HG03571 (cell line): ENCODE results near the gene RCOR1.
"Not testable (repeated sequence)": the region's sequence is repeated elsewhere in the genome, so short reads cannot be mapped to it uniquely, and the experiment has no call there.

ENCODE experiments used
- ATAC-seq: cut with Tn5 transposase; IDR thresholded peaks from one replicate; pipeline ENCODE4 v1.9.1; 2021; ENCODE audit not compliant: unreplicated experiment

The RCOR1 gene

DNA sequence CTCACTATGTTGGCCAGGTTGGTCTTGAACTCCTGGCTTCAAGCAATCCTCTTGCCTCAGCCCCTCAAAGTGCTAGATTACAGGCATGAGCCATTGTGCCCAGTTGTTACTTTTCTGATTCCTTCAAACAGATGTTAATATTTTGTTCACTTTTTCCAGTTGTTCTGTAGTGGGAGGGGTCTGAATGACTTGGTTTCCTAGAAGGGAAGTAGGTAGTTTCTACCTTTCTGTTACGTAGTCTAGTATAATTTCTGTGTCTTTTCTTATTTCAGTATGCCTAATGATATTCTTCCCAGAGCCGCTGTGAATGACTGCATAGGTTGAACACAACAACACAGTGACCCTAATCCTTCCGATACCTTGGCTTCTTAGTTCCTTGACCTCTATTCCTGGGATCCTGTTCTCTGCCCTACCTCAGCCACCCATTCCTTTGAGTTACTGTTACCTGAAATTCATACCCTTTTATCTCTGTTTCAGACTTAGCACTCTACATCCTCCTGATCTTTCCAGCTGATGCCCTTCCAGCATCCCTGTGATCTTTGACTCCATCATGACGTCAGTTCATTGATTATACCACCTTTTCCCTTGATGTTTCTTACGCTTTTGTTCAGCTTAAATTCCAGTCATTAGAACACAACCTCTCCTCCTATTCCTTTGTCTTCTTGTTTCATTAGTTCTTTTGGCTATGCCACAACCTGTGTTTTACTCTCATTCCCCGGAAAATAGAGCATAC is 33.3 kb downstream of the RCOR1 start:
- ATAC-seq, result no peak

DNA sequence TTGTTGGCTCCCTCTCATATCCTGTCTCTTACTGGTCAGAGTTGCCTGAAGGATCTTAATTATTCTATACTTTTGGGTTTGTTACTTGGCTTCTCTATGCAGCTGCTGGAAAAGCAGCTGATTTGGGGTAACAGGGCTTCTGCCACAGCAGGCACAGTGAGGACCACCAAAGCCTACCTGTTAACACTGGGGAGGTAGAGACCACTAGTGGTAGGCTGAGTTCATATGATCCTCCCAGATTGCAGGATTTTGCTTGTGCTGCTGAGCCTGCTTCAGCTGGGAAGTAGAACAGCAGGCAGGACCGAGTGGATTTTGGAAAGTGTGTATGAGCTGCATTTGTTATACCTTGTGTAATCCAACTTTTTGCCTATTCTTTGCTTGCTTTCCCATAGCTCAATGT is 34.1 kb downstream of the RCOR1 start:
- no peak for ATAC-seq

DNA sequence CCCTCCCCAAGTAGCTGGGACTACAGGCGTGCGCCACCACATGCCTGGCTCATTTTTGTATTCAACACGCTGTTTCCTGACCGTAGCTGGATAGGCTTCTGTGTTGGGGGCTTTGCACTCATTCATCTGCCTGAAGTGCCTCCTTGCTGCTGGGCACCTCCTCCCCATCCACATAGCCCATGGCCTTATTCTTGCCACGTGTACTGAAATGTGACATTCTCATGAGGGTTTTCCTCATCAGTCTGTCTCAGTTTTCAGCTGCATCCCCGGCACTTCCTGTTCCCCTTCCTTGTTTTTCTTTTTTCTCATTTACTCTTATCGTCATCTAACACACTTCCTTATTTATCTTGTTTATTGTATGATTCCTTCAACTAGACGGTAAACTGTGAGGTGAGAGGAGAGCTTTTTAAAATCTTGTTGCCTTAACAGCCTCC is 36.6 kb downstream of the RCOR1 start:
- ATAC-seq, result no peak

- no peak for ATAC-seq
Measured at GRCh38 chr14:102629808-102630350, 37.4 kb downstream of the RCOR1 start.

- ATAC-seq, result no peak
Measured at GRCh38 chr14:102630405-102630804, 38.0 kb downstream of the RCOR1 start.

GRCh38 chr14:102630881-102631280 is 38.4 kb downstream of the RCOR1 start:
- no peak for ATAC-seq

DNA sequence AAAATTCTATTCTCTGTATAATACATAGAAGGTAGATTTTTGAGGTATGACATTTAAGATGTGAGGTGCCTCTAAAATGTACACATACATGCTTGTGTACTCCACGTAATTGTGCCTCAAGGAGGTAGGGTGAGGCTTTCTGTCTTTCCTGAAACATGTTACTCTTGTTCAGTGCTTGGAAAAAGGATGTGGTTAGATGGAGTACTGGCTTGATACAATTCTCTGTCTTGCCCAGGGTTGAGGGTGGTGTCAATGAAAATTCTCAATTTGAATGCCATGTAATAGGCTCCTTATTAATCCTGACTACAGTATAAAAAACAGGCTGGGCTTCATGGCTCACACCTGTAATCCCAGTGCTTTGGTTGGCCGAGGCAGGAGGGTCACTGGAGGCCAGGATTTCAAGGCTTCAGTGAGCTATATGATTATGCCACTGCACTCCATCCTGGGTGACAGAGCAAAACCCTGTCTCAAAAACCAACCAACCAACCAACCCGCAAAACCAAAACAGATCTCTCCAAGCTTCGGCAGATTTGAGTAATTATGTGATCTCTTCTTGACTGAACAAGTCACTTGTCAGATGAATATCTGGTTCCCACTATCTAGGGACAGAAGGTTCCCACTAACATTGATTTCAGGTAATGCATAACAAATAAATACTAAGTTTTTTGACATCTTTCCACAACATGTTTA is 41.6 kb downstream of the RCOR1 start:
- no peak for ATAC-seq

DNA sequence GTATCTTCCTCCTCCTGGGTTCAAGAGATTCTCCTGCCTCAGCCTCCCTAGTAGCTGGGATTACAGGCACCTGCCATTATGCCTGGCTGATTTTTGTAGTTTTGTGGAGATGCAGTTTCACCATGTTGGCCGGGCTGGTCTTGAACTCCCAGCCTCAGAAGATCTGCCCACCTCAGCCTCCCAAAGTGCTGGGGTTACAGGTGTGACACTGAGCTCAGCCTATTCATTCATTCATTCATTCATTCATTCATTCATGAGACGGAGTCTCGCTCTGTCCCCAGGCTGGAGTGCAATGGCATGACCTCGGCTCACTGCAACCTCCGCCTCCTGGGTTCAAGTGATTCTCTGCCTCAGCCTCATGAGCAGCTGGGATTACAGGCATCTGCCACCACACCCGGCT is 47.2 kb downstream of the RCOR1 start:
- ATAC-seq, result not testable (repeated sequence)

DNA sequence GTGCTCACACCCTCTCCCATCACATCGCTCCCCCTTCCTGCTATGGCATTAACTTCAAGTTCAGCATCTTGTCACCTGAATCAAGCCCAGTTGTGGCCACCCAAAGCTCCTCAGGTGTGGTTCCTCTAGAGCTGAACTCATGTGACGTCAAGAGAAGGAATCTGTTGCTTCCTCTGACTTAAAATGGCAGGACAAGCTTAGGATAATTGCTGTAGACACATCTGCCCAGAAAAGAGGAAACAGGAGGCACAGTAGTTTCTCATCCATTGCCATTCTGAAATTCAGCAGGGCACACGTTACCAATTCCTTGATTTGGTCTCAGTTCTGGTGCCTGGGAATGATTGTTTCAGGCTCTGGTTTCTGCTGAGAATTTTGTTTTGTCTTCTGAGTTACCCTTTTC is 52.1 kb downstream of the RCOR1 start:
- ATAC-seq, result no peak

DNA sequence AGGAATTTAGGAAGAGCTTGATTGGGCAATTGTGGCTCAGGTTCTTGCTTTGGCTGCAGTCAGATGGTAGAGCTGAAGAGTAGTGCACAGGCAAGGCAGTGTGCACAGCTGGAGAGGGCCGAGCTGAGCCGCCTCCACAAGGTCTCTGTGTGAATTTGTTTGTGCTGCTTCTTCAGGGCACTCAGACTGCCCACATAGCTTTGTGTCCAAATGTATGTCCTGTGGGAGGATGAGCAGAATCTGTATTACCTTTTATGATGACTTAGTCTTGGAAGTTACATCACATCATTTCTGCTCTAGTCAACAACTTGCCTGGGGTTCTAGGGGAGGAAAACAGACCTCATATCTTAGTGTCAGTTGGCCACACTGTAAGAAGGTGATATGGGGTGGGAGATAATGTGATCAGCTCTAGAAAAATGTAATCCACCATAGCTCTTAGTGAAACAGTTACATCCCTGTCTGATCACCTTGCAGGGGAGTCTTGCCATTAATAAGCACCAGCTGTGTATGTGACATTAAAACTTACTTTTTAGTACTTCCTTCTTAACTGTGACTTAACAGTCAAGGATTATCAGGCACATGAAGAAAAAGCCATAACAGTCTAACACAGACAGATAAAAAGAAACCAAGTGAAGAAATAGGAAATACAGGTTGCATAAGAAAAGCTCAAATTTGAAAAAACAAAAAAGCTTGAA is 53.4 kb downstream of the RCOR1 start:
- ATAC-seq, result no peak

DNA sequence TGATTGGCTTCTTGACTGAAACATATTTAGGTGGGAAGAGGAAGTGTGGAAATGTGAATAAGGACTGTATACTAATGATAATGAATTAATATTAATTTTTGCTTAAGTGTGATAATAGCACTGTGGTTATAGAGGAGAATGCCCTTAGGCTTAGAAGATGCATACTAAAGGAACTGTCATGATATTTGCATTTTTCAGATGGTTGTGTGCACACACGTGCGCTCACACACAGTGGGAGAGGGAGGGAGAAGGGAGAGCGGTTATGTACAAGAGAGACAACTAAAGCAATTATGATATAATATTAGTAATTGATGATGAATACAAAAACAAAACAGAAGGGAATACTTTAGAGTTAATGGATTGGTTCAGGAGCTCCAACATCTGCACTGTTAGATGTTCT is 54.2 kb downstream of the RCOR1 start:
- no peak for ATAC-seq

DNA sequence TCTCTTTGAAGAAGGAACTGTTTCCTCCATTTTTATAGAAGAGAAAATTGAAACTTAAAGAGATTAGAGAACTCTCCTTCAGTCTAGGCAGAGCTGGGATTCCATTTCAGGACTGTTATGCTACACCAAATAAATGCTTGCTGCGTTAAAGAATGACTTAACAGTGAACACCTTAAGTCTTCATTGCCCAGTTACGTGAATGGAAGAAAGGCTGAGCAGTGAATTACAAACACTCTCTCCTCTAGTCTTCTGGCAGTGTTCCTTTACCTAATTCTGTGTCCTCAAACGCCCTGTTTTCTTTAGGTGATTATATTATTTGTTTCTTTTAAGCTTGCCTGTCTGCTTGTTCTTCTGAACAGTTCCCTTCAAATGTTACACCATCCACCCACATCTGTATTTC is 59.7 kb downstream of the RCOR1 start:
- ATAC-seq, result no peak

- no peak for ATAC-seq
Measured at GRCh38 chr14:102654298-102654697, 61.8 kb downstream of the RCOR1 start.

- ATAC-seq, result no peak
Measured at GRCh38 chr14:102655137-102655536, 62.7 kb downstream of the RCOR1 start.

DNA sequence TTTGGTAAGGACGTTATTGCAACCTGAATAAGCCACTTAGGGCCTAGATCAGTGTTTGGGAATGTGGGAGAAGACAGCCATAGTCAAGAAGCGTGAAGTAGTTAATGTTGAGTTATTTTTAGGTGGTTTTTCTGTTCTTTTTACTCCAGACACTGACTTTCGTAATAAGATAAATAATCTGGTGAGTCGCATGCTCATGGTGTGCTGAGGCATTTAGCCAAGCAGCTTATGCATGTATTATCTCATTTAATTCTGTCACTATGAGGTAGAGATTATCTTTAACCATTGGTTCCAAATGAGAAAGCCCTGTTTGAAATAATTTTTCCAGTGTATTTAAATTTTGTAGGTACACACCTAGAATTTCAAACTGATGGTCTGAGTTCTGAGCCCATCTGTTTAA is 67.3 kb downstream of the RCOR1 start:
- no peak for ATAC-seq

GRCh38 chr14:102661614-102662013 is 69.2 kb downstream of the RCOR1 start:
- no peak for ATAC-seq

DNA sequence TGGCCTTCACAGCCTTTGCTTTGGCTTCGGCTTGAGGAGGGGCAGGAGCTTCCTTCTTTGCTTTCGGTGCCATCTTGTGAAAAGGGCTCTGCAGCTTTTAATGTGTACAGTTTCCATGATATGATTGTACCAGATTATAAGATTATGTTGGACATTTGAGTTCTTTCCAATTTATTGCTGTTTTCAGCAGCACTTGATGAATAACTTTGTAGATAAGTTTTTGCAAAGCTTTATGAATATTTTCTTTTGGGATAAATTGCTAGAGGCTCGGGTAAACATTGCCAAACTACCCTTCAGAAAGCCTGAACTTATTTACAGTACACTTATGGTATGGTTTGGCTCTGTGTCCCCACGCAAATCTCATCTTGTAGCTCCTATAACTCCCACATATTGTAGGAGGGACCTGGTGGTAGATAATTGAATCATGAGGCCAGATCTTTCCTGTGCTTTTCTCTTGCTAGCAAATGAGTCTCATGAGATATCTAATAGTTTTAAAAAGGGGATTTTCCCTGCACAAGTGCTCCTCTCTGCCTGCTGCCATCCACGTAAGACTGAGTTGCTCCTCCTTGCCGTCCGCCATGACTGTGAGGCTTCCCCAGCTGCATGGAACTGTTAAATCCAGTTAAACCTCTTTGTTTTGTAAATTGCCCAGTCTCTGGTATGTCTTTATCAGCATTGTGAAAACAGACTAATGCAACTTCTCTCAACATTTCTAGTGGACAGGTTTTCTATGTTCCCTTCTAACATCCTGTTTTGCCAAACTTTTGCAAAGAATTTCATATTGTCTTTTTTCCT is 70.4 kb downstream of the RCOR1 start:
- no peak for ATAC-seq

- no peak for ATAC-seq
Measured at GRCh38 chr14:102663440-102663839, 71.0 kb downstream of the RCOR1 start.

DNA sequence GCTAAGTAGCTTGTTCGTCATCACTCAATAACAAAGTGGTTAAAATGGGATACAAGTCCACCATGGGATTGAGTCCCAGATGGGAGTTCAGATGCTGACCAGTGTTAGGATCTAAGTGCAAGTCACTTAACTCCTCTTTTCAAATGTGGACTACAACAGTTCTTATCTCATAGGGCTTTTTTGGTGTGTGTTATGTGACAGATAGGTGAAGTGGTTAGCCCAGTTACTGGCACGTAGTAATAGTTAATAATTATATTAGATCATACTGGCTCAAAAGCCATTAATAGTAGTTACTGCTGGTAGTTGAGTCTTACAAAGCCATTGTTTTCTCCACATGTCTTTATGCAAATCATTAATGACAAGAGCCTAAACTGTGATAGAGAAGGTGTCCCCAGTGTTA is 73.2 kb downstream of the RCOR1 start:
- no peak for ATAC-seq

- no peak for ATAC-seq
Measured at GRCh38 chr14:102666635-102667034, 74.2 kb downstream of the RCOR1 start.

DNA sequence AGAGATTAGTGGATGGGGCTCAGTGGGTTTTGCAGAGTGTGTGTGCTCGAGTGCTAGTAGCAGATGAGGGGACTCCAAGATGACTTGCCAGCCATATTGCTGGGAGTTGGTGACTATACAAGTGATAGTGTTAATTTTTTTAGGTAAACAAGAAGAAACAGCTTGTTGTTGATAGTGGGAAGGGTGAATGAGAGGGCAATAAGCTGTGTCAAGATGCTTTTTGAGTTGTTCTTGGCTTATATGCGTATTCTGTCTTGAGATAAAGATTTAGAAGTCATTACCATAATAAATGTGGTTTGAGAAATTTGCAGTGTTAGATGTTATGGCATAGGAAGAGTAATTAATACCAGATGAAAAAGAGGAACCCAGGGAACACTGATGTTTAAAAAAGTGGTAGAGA is 75.3 kb downstream of the RCOR1 start:
- no peak for ATAC-seq
